Right renal pelvis (tissue), 4 donors: ENCODE results near the gene PSMD12. TPM values are rescaled to one million over a fixed set of nuclear protein-coding genes. Genes with fewer than 3 reads are reported as not detected.
A peak's percentile ranks its signal among the peaks of the same experiment; 100 is the strongest.
"Not testable (repeated sequence)": the region's sequence is repeated elsewhere in the genome, so short reads cannot be mapped to it uniquely, and the experiment has no call there.

Source experiments
- DNase-seq, 4 donors: peaks; one replicate each; pipeline ENCODE4 v3.0.0-alpha.2; 2013; ENCODE audit warnings: low read depth in 4 of 4, low spot score in 3 of 4, missing footprints in 1 of 4
- polyA plus RNA-seq, 4 donors: library from polyadenylated mRNA; unstranded; fragments of 120-200 nt; gene quantifications; one replicate each; pipeline ENCODE4 v1.2.1, GENCODE V29; 2013; ENCODE audit not compliant: insufficient read length in 4 of 4

The PSMD12 gene
- 10 to 100 TPM; 40.8 to 50.2 (median 46.3) TPM for polyA plus RNA-seq

DNA sequence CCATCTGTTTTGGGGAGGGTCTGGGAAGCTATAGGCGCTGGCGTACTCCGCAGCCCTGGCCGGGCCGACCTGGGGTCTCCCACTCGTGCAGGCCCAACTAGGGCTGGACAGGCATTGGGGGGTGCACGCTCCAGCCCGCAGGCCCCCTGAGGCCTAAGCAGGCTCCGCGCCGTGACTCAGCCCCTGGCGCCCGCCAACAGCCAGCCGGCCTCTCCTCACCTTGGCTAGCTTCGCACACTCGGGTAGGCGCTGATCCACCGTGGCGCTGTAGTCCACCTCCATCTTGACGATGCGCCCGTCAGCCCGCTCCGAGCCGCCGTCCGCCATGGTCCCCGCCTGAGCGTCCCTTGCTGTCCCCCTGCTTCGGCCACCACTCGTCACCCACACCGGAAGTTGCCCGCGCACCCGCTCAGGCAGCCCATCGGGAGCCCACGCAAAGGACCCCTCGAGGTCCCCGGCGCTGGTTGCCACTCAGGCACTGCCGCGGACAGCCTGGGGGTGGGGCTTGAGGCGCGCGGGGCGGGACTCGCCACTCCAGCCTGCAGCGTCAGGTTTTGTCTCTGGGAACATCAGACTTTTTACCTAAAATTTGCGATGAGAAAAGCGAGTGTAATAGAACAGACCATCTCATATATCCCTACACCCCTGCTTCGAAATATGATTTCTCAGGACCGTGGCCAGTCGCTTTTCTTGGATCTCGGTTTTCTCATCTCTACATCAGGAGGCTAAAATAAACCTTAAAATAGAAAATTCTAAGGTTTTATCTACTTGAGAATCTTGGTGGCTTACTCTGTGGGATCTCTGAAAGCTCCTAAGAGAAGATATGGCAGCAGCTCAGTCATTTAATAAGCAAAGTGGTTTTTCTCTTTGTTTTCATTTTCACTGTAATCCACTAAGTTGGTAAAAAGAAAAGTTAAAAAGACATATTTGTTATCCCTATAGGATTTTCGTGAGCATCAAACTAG, at the start of gene PSMD12:
Gene PSMD12, minus strand, starts transcription at position 385 of the 965 bp plus-strand sequence. Its CDS starts 58 bp downstream, at position 327.
- DNase-seq = peak; percentile 84 to 89 (median 86)

DNA sequence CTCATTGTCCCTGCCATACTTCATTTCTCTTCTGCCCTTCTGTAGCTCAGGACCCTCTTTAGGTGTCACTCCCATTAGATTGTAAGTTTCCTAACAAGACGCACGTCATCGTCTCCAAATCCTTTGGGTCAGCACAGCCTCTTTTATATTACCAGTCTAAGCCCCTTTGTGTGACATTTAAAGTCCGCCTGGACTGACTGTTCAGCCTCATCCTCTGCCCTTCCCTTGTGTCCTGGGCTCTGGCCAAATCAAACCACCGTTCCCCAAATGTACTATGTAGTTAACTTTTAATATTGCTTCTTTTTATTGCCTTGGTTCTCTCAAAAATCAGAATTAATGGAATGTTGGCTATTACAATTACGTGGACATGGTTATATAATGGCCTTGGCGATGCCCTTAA, 48.9 kb upstream of the PSMD12 start:
- DNase-seq = no peak

DNA sequence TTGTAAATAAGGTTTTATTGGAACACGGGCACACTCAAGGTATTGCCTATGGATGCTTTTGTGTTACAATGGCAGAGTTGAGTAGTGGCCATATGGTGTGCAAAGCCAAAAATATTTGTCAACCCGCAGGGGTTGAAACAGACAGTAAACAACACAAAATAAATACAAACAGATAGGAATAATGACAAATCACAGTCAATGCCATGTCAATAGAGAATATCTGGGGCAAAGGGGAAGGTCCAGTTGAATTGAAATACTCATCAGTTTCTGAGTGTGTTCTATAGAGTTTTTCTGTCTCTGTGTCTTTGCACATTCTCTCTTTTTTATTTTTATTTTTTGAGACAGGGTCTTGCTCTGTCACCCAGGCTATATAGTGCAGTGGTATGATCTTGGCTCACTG, 48.2 kb upstream of the PSMD12 start:
- no peak for DNase-seq

DNA sequence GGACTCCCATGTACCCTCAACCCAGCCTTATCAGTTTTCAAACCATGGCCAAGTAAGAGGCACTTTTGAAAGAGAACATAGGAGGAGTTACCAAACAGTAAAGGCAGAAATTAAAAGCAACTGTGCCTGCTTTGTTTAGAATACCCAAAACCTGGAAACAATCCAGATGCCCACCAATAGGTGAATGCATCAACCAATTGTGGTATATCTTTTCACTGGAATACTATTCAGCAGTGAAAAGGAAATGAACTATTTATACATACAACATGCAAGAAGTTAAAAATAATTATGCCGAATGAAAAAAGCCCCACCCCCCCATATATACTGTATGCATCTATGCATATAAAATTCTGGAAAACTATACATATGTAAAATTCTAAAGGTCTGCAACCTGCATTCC, 47.8 kb upstream of the PSMD12 start:
- DNase-seq = no peak

DNA sequence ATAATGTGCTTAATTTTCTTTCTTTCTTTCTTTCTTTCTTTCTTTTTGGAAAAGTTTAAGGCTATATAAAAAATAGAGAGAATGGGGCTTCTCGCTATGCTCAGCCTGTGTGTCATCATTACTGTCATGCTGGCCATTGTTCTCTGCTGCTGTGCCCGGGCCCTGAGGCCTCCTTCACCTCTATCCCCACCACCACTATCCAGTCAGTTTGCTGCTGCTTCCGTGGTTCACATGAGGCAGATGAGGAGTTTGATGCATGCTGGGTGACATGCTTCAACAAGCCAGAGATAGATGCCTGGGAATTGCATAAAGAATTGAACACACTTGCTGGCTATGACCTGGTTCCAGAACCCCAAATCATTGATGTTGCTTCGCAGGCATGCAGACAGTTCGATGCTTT, 47.0 kb upstream of the PSMD12 start:
- DNase-seq = no peak

DNA sequence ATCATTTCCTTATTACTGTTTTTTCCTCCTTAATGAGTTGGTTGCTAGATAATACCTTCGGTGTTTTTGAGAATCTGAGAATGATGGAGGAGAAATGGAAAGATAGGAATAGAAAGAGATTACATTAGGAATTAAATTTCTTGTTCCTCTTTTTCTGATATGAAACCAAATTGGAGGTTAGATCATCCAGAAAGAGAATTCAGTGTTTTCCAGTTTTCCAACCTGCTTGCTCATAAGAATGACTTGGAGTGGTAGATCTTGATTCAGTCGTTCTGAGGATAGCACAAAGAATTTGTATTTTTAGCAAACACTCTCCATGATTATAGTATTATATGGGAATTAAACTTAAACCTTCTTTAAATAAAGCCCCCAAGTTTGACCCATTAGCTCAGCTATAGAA, 46.6 kb upstream of the PSMD12 start:
- no peak for DNase-seq

DNA sequence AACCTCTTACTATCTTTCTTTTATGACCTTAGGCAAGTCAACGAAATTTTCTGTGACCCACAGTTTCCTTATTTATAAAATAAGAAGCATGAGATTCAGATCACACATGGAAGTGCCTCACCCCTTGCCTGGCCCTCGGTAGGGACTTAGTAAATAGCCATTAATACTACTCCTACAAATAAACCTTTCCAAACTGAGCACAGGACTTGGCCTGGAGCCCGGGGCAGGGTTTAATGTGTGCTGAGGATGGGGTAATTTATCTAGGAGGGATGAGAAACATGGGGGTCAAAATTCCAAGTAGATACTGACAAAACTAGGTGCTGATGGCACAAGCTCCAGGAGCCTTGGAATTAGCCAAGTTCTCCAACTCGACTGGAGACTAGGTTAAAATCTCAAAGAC, 45.7 kb upstream of the PSMD12 start:
- no peak for DNase-seq

DNA sequence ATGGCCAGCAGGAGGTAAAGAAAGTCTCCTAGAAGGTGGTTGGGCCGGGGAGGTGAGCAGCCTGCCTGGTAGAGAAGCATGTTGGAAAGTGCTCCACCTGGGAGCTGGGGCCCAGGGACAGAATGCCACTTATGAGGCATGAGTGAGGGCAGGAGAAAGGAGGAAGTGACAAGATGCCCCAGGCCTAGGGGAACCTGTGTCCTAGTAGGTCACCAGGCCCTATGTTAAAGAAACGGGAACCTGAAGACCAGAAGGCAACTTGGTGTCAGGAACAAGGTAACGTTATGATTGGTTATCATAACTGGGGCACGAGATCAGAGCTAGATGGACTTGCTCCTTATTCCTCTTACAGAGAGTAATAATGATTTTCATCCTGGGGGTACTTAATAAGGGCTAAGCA, 45.0 kb upstream of the PSMD12 start:
- DNase-seq = no peak

DNA sequence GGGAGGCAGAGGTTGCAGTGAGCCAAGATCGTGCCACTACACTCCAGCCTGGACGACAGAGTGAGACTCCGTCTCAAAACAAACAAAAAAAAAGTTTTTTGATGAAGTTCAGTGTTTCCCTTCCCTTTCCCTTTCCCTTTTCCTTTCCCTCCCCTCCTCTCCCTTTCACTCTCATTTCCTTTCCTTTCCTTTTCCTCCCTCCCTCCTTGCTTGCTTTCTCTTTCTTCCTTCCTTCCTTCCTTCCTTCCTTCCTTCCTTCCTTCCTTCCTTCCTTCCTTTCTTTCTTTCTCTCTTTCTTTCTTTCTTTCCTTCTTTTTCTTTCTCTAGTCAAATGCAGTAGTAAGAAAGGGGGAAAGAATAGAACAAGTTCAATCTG, 42.1 kb upstream of the PSMD12 start:
- DNase-seq = not testable (repeated sequence)

DNA sequence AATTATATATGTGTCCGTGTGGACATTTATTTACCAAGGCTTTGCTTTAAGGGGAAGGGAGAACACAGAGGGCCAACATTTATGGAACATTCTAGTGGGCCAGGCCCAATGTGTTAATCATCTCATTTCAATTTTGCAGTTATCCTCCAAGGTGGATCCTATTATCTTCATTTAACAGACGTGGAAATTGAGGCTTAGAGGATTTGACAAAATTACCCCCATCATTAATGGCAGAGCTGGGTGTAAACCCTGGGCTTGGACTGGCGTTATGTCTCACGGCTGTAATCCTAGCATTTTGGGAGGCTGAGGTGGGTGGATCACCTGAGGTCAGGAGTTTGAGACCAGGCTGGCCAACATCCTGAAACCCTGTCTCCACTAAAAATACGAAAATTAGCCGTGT, 37.1 kb upstream of the PSMD12 start:
- no peak for DNase-seq

DNA sequence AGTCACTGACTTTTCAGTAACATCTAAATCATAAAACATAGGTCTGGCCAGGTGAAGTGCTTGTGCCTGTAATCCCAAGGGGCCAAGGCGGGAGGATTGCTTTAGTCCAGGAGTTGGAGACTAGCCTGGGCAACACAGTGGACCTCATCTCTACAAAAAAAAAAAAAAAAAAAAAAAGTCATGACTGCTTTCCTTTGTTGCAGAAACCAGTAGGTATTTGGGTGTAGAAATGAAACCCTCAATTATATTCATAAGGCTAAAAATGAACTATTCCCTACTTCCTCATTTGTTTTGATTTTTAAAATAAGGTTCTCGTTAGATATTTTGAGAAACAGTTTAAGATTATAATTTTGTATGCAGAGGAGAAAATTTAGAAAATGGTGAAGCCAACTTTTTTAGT, 36.7 kb upstream of the PSMD12 start:
- no peak for DNase-seq

DNA sequence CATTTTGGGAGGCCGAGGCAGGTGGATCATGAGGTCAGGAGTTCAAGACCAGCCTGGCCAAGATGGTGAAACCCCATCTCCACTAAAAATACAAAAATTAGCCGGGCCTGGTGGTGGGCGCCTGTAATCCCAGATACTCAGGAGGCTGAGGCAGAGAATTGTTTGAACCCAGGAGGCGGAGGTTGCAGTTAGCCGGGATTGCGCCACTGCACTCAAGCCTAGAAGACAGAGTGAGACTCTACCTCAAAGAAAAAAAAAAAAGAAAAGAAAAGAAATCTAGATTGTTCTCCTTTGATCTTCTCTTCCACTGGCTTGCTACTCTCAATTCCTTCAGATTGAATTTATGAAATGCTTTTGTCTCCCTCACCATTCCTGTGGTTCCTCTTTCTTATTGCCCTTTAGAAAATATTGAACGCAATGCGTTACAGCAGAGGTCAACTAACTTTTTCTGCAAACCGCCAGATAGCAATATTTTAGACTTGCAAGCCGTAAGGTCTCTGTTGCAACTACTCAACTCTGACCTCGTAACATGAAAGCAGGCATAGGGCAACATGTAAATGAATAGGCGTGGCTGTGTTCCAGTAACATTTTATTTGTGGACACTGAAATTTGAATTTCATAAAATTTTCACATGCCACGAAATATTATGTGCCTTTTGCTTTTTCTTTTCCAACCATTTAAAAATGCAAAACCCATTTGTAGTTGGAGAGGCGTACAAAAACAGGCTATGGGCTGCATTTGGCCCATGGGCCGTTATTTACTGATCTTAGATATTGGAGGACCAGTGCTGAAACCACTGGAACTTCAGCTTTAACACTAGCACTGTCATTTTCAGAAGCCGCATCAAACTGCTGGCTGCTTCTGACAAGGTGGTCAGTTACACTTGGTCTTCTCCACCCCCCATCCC, 35.5 kb upstream of the PSMD12 start:
- DNase-seq = no peak

DNA sequence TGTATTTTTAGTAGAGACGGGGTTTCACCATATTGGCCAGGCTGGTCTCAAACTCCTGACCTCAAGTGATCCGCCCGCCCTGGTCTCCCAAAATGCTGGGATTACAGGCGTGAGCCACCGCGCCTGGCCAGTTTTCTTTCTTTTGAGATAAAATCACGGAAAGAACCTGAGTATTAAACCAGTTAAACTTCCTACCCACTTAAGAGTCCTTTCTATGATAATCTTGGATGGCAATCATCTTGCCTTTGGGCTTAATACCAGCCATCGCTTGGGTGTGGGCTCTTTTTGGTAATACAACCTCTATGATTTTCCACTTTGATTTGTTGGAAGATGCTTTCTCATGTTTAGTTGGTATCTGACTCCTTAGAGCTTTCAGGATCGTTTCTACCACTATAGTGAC, 34.7 kb upstream of the PSMD12 start:
- DNase-seq = no peak

DNA sequence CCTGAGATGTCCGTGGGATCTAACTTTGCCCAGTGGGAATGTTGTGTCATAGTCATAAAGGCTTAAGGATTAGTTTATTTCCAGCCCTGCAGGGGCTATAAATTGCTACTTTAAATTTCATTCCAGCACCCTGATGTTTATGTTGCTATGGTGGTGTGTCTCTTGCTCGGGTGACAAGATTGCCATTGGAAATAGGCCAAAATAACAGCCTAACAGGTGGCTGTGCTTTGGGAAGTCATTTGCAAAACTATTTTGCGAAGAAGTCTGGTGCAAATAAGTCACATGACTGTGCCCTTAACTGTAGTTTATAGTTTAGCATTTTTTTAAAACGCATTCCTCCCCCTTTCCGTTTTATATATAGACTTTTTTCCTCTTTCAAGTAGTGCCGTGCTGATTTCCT, 33.8 kb upstream of the PSMD12 start:
- no peak for DNase-seq

DNA sequence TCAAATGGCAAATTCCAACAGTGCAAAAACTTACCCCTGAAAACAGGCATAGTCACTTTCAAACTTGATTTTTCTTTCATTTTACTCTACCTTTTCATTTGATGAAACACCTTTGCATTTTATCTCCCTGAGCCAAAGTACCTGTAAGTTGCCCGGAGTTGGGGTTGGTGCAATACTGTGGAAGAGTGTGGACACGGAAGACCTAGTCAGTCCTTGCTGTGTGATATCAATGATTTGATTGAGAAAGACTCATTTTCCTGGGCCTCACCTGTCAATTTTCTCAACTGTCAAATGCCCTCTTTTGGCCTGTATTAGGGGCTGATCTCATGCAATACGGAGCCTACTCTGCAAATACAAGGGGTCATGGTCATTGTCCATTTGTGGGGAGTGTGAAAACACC, 33.3 kb upstream of the PSMD12 start:
- no peak for DNase-seq

DNA sequence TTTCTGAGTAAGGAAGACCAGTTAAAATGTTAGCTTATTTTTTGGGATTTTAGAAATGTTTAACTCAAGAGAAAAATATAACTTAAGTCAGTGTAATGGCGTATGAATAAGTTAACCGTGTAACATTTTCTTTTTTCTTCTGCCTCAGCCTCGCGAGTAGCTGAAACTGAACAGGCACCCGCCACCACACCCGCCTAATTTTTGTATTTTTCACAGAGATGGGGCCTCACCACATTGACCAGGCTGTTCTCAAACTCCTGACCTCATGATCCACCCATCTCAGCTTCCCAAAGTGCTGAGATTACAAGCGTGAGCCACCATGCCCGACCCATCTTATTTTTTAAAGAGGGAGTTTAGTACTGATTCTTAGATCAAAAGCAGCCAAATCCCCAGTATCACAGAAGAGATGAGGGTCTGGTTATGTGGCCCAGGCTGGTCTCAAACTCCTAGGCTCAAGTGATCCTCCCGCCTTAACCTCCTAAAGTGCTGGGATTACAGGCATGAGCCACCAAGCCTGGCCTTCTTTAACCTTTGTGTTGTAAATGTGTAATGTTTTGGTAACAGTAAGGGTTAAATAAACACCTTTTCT, 27.5 kb upstream of the PSMD12 start:
- no peak for DNase-seq

DNA sequence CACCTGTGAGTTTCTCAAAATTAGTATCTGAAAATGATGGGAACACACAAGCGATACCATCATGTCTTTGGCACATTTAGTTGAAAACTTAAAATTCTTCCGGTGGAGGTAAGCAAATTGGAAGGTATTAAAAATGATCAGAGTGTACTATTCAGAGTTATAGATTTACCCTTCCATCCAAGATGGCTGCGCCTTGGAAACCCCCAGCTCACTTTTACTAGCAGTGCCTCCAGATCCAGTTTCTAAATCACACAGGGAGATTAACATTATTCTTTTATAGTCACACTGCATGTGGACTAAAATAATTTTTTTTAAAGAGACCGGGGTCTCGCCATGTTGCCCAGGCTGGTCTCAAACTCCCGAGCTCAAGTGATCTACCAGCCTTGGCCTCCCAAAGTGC, 25.7 kb upstream of the PSMD12 start:
- no peak for DNase-seq

DNA sequence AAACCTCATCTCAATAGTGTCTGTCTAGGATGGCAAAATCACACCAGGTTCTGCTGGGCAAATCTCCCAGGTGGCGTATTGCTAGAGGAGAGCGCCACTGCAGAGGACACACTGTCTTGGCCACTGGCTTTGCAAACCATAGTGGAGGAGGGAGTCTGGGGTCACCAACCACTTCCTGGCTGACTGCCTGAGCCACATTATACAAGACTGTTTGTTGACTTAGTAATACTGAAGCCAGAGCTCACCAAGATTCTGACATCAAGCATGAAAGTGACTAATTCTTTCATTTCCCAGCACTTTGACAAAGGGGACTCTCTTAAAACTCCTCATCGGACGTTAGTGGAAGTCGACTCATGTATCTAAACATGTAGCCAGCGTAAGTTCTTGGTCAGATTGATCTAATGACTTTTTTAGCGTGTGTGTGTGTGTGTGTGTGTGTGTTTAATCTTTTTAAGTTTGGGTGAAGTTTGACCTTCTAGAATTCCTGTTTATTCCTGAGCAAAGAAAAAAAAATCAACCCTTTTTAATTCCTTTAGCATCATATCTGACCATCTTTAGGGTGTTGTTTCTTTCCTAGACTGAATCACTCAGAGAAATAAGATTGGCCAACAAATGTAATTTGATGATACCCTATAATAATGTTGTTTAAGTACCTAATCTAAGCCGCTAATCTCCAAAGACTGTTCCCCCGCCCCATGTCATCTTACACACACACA, 24.4 kb upstream of the PSMD12 start:
- DNase-seq = peak in 3 of 4 donors; percentile 41 to 62 (median 42)

DNA sequence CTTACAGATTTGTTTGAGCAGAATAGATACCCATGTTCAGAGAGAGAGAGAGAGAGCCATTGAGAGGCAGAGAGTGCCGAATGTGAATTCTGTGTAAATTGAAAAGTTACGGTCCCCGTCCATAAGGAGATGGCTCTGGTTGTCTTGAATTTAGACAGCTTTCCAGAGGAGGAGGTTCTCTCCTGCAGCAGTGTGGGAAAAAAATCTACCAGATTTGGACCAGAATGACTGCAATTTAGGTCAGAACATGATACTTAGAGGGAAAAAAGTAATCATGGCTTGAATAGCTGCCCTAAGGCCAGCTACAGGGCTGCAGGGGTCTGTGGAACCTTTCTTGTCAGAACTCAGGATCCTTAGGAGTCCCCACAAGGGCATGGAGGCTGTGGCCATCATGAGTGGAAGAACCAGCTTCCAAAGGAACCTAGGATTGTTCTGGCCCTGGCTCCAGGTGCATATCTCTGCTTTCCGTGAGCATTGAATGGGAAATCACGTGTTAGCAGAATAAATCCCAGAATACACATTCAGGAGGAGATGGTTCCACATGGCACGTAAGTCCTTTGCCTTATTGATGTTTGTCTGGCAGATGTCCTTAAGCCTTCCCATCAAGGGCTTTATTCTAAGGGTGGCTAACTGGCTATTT, 23.7 kb upstream of the PSMD12 start:
- DNase-seq = no peak

DNA sequence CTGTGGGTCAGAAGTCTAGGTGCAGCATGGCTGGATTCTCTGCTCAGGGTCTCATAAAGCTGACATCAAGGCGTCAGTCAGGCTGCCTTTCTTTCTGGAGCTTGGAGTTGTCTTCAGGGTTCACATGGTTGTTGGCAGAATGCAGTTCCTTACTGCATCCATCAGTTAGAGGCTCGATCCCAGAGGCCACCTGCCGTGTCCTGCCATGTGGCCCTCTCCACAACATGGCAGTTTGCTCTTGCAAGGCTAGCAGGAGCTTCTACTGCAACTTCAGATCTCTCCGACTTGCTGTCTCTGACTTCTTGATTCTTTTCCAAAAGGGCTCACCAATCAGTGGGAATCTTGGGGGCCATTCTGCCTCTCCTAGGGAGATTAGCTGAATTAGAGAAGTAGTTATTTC, 22.6 kb upstream of the PSMD12 start:
- no peak for DNase-seq
